AG10803 (cell line): ENCODE results near the gene GLT6D1.

Source experiments
- DNase-seq: peaks from one replicate; pipeline ENCODE4 v3.0.0; 2010; ENCODE audit warnings: low read depth
- H3K4me3 ChIP-seq: 2 replicates; pipeline ENCODE4 v1.5.1; 2011; ENCODE audit warnings: mild to moderate bottlenecking, low read length, control low read depth
- TF ChIP-seq, protein P1 (sequence below): conservative IDR thresholded peaks from 2 replicates; pipeline ENCODE4 v1.5.1; 2011; ENCODE audit warnings: mild to moderate bottlenecking, low read length, control low read depth, inconsistent platforms

The GLT6D1 gene

DNA sequence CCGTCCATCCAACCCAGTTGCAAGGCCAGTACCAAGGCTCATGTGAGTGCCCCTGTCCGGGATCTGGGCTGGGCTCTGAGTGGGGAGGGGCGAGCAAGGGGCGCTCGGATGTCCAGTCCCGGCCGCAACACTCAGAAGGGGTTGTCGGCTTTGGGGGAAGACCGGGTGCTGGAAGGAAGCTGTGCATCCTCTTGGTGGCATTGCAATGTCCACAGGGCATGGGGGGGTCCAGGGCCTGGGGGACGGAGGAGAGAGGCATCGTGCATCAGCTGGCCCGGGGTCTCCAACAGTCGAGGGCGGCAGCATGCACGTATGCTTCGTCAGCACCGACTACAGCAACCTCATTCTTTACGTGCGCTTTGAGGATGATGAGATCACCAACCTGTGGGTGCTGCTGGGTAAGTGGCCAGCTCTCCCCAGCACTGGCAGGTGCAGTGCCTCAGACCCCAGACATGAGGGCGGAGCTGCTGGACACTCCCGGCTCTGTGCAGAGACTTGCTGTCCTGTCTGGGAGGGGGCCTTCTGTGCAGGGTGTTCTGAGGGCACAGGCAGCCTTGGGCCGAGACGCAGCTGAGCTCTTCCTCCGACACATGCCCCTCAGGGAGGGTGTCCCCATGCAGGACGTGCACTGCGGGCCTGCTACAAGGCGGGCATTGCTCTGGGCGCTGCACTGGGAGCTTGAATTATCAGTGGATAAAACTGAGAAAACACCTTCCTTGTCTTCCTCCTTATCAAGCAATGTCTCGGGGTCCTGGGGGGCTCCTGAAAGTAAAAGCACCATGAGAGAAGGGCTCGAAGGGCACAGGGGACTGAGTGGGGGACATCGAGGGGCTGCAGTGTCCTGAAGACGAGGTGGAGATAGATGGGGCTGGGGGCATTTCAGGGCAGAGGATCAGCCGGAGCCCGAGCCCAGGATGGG, 22.5 kb downstream of the GLT6D1 start:
- H3K4me3 ChIP-seq = no peak overlapping the region
- TF ChIP-seq, protein P1, sequence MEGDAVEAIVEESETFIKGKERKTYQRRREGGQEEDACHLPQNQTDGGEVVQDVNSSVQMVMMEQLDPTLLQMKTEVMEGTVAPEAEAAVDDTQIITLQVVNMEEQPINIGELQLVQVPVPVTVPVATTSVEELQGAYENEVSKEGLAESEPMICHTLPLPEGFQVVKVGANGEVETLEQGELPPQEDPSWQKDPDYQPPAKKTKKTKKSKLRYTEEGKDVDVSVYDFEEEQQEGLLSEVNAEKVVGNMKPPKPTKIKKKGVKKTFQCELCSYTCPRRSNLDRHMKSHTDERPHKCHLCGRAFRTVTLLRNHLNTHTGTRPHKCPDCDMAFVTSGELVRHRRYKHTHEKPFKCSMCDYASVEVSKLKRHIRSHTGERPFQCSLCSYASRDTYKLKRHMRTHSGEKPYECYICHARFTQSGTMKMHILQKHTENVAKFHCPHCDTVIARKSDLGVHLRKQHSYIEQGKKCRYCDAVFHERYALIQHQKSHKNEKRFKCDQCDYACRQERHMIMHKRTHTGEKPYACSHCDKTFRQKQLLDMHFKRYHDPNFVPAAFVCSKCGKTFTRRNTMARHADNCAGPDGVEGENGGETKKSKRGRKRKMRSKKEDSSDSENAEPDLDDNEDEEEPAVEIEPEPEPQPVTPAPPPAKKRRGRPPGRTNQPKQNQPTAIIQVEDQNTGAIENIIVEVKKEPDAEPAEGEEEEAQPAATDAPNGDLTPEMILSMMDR = no peak
- DNase-seq = no peak

DNA sequence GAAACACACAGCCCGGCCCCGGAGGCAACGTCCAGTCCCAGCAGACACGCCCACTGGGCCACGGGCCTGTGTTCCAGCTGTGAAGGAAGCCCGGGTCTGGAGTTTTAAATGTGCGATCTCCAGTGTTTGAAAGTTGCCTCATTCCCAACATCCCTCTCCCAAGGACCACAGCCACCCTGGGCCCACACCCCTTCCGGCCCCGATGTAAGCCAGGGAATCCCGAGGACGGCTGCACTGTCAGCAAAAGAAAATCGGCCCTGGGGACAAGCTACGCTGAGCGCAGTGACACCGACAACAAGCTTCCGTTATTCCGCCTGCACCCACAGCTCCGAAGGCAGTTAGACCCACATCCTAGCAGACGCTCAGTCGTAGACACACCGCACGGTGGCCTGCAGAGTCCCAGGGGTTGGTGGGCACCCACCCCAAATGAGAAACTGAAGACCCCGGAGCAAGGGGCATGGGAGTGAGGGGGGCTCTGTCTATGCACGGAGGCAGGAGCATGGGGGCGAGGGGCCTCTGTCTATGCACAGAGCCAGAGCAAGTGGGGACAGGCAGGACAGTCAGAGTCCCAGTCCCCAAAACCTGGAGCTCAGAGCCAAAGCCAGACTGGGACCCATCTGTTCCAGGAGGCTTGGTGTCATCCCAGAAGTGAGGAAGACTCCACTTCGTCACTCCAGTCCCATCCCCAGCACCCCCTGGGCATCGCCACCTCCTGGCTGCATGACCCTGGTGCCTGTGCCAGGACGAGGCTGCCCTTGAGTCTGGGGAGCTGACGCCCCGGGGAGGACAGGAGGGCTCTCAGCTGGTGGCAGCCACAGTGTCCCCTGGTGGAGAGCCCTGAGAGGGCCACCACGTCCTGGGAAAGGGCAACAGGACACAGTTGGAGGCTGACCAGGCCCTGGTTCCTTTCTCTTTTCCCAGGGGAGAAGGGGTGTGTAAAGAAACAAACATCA, 23.4 kb downstream of the GLT6D1 start:
- no peak overlapping the region for H3K4me3 ChIP-seq
- DNase-seq = no peak
- TF ChIP-seq, protein P1 = no peak

DNA sequence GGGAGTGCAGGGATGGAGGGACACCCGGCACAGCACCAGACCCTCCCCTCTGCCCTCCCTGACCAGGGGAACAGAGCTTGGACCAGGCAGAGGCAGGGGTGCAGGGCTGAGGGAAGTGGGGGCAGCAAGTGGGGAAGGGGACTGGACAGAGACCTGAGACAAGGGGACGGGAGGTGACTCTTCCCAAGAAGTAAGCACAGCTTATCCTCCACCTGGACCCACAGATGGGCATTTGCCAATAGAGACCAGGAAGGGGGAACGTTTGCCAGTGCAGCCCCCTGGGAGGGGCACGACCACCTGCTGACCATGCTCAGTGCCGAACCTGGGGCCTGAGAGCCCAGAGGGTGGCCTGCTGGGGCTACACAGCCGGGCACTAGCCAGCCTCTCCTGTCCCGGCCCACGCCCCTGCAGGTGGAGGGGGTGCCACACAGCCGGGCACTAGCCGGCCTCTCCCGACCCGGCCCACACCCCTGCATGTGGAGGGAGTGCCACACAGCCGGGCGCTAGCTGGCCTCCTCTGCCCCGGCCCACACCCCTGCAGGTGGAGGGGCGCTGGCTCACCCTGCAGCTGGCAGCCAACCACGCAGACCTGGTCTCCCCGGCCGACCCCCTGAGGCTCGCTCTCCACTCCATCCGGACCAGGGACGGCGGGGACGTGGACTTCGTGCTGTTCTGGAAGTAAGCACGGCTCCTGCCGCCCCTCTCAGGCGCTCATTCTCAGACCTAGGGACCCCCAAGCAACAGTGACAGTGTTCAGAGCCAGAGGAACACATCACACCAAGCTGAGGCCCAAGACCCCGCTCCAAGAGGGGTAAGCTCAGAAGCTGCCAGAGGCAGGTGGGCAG, 24.3 kb downstream of the GLT6D1 start:
- H3K4me3 ChIP-seq = no peak overlapping the region
- TF ChIP-seq, protein P1 = no peak
- no peak for DNase-seq

DNA sequence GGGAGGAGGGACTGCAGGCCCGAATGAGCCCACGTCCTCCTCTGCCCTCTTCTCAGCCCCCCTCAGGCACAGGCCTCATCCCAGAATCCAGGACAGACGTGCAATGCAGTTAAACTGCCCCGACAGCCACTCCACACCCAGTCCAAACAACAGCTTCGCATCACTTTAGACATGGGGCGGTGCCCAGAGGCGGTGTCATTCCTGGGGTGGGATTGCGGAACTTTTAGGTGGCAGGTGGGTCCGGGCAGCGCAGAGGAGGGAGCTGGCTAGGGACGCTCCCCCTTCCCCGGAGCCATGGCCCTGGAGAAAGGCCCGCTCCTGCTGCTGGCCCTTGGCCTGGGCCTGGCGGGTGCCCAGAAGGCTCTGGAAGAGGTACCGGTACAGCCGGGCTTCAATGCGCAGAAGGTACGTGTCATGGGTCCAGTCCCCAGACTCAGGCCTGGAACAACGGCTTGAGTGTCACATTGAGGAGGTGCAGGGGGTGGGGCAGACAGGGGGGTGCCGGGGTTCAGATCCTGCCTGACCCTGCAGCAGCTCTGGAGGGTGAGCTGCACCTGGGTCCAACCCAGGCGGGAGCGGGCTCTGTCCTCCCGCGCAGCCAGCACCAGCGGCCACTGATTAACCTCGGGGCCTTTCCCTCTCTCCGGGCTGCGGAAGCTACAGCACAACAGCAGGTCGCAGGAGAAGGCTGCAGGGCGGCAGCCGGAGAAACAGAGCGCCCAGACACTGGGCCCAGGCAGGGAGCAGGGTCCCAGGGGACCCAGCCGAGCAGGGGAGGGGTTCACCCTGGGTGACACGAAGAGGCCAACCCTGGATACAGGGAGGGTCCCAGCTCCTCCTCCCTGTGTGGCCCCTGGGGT, 25.2 kb downstream of the GLT6D1 start:
- TF ChIP-seq, protein P1 = no peak
- H3K4me3 ChIP-seq = no peak overlapping the region
- no peak for DNase-seq

DNA sequence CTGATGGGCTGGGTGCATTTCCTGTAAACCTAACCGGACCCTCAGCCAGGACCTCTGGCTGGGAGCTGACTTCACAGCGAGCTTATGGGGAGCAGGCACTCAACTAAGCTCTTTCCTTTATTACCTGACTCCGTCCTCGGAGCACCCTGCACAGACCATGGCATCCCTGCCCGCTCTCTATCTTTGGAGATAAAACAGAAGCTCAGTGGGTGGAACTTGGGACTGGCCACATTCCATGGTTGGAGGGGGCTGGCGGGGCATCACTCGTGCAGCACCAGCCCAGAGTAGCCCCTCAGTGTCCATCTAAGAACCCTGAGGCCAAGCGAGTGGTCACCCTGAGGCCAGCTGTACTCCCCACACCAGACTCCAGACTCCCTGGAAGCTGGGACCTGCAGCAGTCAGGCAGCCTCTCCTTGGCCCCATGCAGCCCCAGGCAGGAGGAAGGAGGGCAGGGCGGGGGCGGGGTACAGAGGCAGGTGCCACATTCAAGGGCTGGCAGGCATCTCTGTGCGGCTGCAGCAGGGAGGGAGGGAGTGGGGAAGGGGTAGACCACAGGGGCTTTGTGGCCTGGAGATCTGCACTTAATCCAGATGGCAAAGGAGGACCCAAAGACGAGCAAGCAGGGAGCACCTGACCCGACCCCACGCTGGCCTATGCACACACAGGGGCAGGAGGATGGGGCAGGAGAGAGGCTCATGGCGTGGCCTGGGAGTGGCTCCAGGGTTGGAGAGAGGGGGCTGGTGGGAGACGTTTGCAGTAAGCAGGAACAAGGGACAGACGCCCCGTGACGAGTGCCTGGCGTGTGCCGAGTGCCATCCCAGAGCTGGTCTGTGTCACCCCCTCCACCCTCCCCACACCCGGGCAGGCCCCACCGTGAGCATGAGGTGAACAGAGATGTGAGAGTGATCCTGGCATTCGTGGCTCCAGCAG, 26.1 kb downstream of the GLT6D1 start:
- H3K4me3 ChIP-seq = no peak overlapping the region
- TF ChIP-seq, protein P1 = no peak
- DNase-seq = no peak
